GM23338 (cell line): ENCODE measurements around the gene PCSK4. TPM values are rescaled to one million over a fixed set of nuclear protein-coding genes. Genes with fewer than 3 reads are reported as not detected.
"Not testable (repeated sequence)": the region's sequence is repeated elsewhere in the genome, so short reads cannot be mapped to it uniquely, and the experiment has no call there.

Source experiments
- ATAC-seq: fragments of 200-7000 bp; cut with Tn5 transposase; 3 replicates; pipeline ENCODE4 v1.9.1; 2020
- DNase-seq: peaks from one replicate; pipeline ENCODE4 v3.0.0-alpha.2; 2015; ENCODE audit warnings: low spot score
- H2AFZ ChIP-seq: fragments of 200-600 bp; sonication (generic); 2 replicates; pipeline ENCODE4 v1.8.0; 2016; ENCODE audit warnings: antibody characterized with exemption, mild to moderate bottlenecking, moderate library complexity
- H3F3A ChIP-seq: fragments of 200-600 bp; sonication (generic); replicated peaks from 2 replicates; pipeline ENCODE4 v1.8.0; 2017; ENCODE audit warnings: antibody characterized with exemption, mixed run types, low read depth
- H3K27ac ChIP-seq: fragments of 200-600 bp; sonication (generic); 2 replicates; pipeline ENCODE4 v1.6.1; 2016; ENCODE audit warnings: low read depth
- H3K27me3 ChIP-seq: fragments of 200-600 bp; sonication (generic); 2 replicates; pipeline ENCODE4 v1.8.0; 2016; ENCODE audit warnings: mild to moderate bottlenecking, mixed run types, moderate library complexity; ENCODE audit not compliant: insufficient read depth
- H3K36me3 ChIP-seq: fragments of 200-600 bp; sonication (generic); 2 replicates; pipeline ENCODE4 v1.8.0; 2016; ENCODE audit warnings: mild to moderate bottlenecking; ENCODE audit not compliant: insufficient read depth
- H3K4me1 ChIP-seq: fragments of 200-600 bp; sonication (generic); 2 replicates; pipeline ENCODE4 v1.8.0; 2016; ENCODE audit warnings: mild to moderate bottlenecking, moderate library complexity; ENCODE audit not compliant: insufficient read depth
- H3K4me2 ChIP-seq: fragments of 200-600 bp; sonication (generic); 2 replicates; pipeline ENCODE4 v1.7.1; 2017; ENCODE audit warnings: mixed run types
- H3K4me3 ChIP-seq: fragments of 200-600 bp; sonication (generic); 2 replicates; pipeline ENCODE4 v1.6.1; 2016; ENCODE audit warnings: mixed run types
- H3K79me2 ChIP-seq: fragments of 200-600 bp; sonication (generic); replicated peaks from 2 replicates; pipeline ENCODE4 v1.8.0; 2017; ENCODE audit warnings: mild to moderate bottlenecking; ENCODE audit not compliant: insufficient read depth
- H3K9me2 ChIP-seq: fragments of 200-600 bp; sonication (generic); 2 replicates; pipeline ENCODE4 v1.8.0; 2017; ENCODE audit not compliant: insufficient read depth
- H4K20me1 ChIP-seq: fragments of 200-600 bp; sonication (generic); replicated peaks from 2 replicates; pipeline ENCODE4 v1.8.0; 2017; ENCODE audit warnings: mild to moderate bottlenecking; ENCODE audit not compliant: insufficient read depth
- H3K27ac Mint-ChIP-seq: 2 replicates; pipeline ENCODE4 v1.8.0; 2020; ENCODE audit warnings: inconsistent platforms, mild to moderate bottlenecking, moderate library complexity, mixed read lengths
- H3K27me3 Mint-ChIP-seq: 3 replicates; pipeline ENCODE4 v1.8.0; 2022; ENCODE audit warnings: low read depth, mild to moderate bottlenecking, moderate library complexity, mixed read lengths, inconsistent platforms; ENCODE audit not compliant: insufficient read depth, poor library complexity
- H3K36me3 Mint-ChIP-seq: 3 replicates; pipeline ENCODE4 v1.8.0; 2021; ENCODE audit warnings: low read depth, mild to moderate bottlenecking, inconsistent platforms, moderate library complexity, mixed read lengths
- H3K4me1 Mint-ChIP-seq: 3 replicates; pipeline ENCODE4 v1.8.0; 2020; ENCODE audit warnings: mild to moderate bottlenecking, inconsistent platforms, mixed read lengths
- H3K4me3 Mint-ChIP-seq: 3 replicates; pipeline ENCODE4 v1.8.0; 2021; ENCODE audit warnings: moderate library complexity, mild to moderate bottlenecking, inconsistent platforms, mixed read lengths
- H3K9me3 Mint-ChIP-seq: 3 replicates; pipeline ENCODE4 v1.8.0; 2020; ENCODE audit warnings: moderate library complexity, mild to moderate bottlenecking, inconsistent platforms, mixed read lengths
- CREB1 ChIP-seq: fragments of 250-450 bp; sonication (Bioruptor Pico); IDR thresholded peaks from 2 replicates; pipeline ENCODE4 v1.5.0; 2020; ENCODE audit warnings: low read depth, mild to moderate bottlenecking, moderate library complexity
- EZH2phosphoT487 ChIP-seq: fragments of 200-600 bp; sonication (generic); IDR thresholded peaks from one replicate; pipeline ENCODE4 v1.8.1; 2018; ENCODE audit warnings: antibody characterized with exemption; ENCODE audit not compliant: unreplicated experiment
- NANOG ChIP-seq: IDR thresholded peaks from 2 replicates; pipeline ENCODE4 v1.6.1; 2016; ENCODE audit warnings: antibody characterized with exemption, borderline replicate concordance
- STAT1 ChIP-seq: IDR thresholded peaks from one replicate; pipeline ENCODE4 v1.6.1; 2016; ENCODE audit warnings: antibody characterized with exemption; ENCODE audit not compliant: unreplicated experiment
- polyA plus RNA-seq: library from polyadenylated mRNA; unstranded; fragments of >200 nt; fragmentation: Nextera tagmentation; extraction: Ambion mirVana; gene quantifications from 2 replicates; pipeline ENCODE4 v1.2.1, GENCODE V29; 2016
- total RNA-seq: library from RNA; depleted of rRNA; stranded (reverse); fragments of >200 nt; shearing (Covaris generic); gene quantifications from 2 replicates; pipeline ENCODE4 v1.2.3, GENCODE V29; 2014
- TF ChIP-seq, protein P1 (sequence below): IDR thresholded peaks from one replicate; pipeline ENCODE4 v1.6.1; 2018; ENCODE audit warnings: antibody characterized with exemption; ENCODE audit not compliant: unreplicated experiment
- TF ChIP-seq, protein P2 (sequence below), 2 experiments: fragments of 200-600 bp in 1 of 2; sonication (generic) in 1 of 2; conservative IDR thresholded peaks; 2 replicates each; pipeline versions ENCODE4 v1.5.1 to v1.6.1; 2016 to 2017; ENCODE audit warnings: antibody characterized with exemption in 2 of 2, low read depth in 2 of 2, mild to moderate bottlenecking in 2 of 2, moderate library complexity in 1 of 2

Gene PCSK4
- total and polyA plus RNA-seq, 2 experiments from 2014 or later = 3.8 to 15.1 TPM

DNA sequence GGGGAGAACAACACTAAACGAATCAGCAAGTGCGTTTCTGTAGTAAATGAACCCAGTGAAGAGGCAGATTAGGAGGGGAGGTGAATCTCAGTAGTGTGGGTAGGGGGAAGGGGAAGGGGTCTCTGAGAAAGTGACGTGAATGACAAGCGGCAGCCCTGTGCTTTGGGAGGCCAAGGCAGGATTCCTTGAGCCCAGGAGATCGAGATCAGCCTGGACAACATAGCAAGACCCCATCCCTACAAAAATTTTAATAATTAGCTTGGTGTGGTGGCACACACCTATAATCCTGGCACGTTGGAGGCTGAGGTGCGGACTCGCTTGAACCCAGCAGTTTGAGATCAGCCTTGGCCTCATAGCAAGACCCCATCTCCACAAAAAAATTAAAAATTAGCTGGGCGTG, 41.9 kb upstream of the PCSK4 start (continued):
- TF ChIP-seq, protein P1, sequence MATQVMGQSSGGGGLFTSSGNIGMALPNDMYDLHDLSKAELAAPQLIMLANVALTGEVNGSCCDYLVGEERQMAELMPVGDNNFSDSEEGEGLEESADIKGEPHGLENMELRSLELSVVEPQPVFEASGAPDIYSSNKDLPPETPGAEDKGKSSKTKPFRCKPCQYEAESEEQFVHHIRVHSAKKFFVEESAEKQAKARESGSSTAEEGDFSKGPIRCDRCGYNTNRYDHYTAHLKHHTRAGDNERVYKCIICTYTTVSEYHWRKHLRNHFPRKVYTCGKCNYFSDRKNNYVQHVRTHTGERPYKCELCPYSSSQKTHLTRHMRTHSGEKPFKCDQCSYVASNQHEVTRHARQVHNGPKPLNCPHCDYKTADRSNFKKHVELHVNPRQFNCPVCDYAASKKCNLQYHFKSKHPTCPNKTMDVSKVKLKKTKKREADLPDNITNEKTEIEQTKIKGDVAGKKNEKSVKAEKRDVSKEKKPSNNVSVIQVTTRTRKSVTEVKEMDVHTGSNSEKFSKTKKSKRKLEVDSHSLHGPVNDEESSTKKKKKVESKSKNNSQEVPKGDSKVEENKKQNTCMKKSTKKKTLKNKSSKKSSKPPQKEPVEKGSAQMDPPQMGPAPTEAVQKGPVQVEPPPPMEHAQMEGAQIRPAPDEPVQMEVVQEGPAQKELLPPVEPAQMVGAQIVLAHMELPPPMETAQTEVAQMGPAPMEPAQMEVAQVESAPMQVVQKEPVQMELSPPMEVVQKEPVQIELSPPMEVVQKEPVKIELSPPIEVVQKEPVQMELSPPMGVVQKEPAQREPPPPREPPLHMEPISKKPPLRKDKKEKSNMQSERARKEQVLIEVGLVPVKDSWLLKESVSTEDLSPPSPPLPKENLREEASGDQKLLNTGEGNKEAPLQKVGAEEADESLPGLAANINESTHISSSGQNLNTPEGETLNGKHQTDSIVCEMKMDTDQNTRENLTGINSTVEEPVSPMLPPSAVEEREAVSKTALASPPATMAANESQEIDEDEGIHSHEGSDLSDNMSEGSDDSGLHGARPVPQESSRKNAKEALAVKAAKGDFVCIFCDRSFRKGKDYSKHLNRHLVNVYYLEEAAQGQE = no peak
- no peak for TF ChIP-seq STAT1

DNA sequence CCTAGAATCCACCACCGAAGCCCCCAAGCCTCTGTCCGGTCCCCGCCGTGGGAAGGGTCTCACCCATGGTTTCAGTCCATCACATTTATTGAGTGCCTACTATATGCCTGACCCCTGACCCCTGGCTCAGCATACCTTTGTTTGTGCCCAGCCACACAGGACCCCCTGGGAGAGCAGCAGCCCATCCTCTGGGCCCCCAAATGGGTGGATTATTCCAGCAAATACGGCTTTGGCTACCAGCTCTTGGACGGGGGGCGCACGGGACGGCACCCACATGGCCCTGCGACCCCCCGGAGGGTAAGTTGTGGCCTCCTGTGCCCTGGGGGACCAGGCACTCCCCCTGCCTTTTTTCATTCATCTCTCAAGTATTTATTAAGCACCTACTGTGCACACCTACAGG, 41.4 kb upstream of the PCSK4 start:
- H3F3A ChIP-seq = no peaks in the 10 kb centered on the region
- no peaks in the 10 kb centered on the region for H3K79me2 ChIP-seq
- Mint-ChIP-seq H3K4me3 (no peak overlapping the region), H3K4me1 (no peaks in the 10 kb centered on the region), H3K27ac (no peak overlapping the region), H3K27me3 (peaks cover 11% of the 10 kb centered on the region), H3K9me3 (no peaks in the 10 kb centered on the region), H3K36me3 (no peaks in the 10 kb centered on the region)
- no peak overlapping the region for H2AFZ ChIP-seq
- H3K4me1 ChIP-seq = no peaks in the 10 kb centered on the region
- H3K27ac ChIP-seq = no peak overlapping the region
- H4K20me1 ChIP-seq = no peaks in the 10 kb centered on the region
- H3K9me2 ChIP-seq = no peaks in the 10 kb centered on the region
- no peaks in the 10 kb centered on the region for H3K27me3 ChIP-seq
- DNase-seq (no peak), ATAC-seq (no peak)
- no peaks in the 10 kb centered on the region for H3K36me3 ChIP-seq
- TF ChIP-seq EZH2phosphoT487 (no peak), NANOG (no peak), CREB1 (no peak), STAT1 (no peak)
- TF ChIP-seq, protein P2, sequence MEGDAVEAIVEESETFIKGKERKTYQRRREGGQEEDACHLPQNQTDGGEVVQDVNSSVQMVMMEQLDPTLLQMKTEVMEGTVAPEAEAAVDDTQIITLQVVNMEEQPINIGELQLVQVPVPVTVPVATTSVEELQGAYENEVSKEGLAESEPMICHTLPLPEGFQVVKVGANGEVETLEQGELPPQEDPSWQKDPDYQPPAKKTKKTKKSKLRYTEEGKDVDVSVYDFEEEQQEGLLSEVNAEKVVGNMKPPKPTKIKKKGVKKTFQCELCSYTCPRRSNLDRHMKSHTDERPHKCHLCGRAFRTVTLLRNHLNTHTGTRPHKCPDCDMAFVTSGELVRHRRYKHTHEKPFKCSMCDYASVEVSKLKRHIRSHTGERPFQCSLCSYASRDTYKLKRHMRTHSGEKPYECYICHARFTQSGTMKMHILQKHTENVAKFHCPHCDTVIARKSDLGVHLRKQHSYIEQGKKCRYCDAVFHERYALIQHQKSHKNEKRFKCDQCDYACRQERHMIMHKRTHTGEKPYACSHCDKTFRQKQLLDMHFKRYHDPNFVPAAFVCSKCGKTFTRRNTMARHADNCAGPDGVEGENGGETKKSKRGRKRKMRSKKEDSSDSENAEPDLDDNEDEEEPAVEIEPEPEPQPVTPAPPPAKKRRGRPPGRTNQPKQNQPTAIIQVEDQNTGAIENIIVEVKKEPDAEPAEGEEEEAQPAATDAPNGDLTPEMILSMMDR (conservative IDR thresholded peaks at IDR 0.05; ENCODE audit: low read depth in 2 of 2) = no peak
- H3K4me3 ChIP-seq = no peak overlapping the region
- no peak overlapping the region for H3K4me2 ChIP-seq

DNA sequence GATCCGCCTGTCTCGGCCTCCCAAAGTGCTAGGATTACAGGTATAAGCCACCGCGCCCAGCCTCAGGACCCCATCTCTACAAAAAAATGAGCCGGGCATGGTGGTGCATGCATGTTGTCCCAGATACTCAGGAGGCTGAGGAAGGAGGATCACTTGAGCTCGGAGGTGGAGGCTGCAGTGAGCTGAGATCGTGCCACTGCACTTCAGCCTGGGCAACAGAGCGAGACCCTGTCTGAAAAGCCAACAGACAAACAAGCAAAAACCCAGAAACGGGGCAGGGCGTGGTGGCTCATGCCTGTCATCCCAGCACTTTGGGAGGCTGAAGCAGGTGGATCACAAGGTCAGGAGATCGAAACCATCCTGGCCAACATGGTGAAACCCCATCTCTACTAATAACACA, 40.7 kb upstream of the PCSK4 start:
- not testable (repeated sequence) for H3K27ac Mint-ChIP-seq, H3K9me2 ChIP-seq, H3K27me3 ChIP-seq, H3K4me1 ChIP-seq, H3K27ac ChIP-seq, ATAC-seq, H3K4me1 Mint-ChIP-seq, H3K36me3 Mint-ChIP-seq, H3K4me2 ChIP-seq, H3K9me3 Mint-ChIP-seq, H4K20me1 ChIP-seq, H3K4me3 ChIP-seq, H2AFZ ChIP-seq, DNase-seq, H3K36me3 ChIP-seq, H3K4me3 Mint-ChIP-seq, H3F3A ChIP-seq, H3K79me2 ChIP-seq
- peaks cover 12% of the 10 kb centered on the region for H3K27me3 Mint-ChIP-seq
